HG03139 (cell line): ENCODE results near the gene ACOT12.
"Not testable (repeated sequence)": the region's sequence is repeated elsewhere in the genome, so short reads cannot be mapped to it uniquely, and the experiment has no call there.

Source experiments
- ATAC-seq: cut with Tn5 transposase; IDR thresholded peaks from one replicate; pipeline ENCODE4 v1.9.1; 2021; ENCODE audit not compliant: unreplicated experiment

The ACOT12 gene

DNA sequence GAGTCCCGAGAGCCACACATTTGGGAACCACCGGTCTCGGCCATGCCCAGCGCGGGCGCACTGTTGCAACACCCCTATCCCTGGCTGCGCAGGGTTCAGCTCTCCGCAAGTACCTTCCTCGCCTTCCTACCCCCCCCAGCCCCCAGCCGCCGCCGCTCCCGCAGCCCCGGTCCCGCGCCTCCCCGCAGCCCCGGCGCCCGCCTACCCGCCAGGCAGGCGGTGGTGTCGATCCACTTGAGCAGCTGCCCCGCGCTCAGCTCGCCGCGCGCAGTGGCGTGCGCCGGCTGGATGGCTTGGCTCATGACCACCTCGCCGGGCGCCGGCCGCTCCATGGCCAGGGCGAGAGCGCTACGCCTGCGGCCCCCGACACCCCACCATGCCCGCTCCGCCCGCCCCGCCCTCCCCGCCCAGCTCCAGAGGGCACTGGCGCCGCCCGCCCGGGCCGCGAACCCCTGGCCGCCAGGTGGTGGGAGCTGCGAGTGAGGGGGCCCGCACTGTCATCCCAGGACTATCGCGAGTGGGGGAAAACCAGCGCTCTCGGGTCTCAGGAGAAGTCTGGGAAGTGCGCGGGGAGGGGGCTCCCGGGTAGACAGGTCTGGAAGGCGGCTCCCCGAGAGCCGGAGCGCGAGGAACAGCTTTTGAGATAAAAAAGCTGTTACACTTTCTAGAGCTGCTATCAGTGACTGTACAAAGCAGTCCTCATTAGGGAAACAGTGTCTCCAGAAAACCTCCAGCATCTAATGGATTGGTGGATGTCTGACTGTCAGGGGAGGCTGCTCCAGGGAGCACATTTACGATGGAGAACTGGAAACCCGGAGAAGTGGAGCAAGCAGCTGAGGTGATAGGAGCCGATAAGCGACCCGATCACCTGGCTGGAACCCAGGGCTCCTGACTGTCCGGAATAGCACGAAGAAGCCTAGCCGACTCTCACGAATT lies at the start of gene ACOT12:
Gene ACOT12, minus strand, starts transcription at position 352 of the 936 bp plus-strand sequence. Its CDS starts 20 bp downstream, at position 332.
- ATAC-seq: no peak

DNA sequence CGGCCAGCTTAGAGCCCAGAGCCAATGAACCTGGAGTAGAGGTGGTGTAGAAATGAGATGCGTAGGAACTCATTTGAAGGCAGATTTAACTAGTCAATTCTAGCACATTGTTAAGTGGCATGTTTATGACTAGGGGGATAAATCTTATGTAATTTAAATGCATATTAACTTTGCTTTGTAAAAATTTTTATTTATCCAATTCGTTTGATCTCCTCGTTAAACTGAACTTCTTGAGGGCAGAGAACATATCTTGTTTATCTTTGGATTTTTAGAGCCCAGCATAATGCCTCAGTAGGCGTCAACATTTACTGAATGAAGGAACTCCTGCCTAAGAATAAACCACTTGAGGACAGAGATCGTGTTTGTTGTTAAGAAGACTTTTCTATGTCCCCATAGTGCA lies 41.1 kb upstream of the ACOT12 start:
- no peak for ATAC-seq

DNA sequence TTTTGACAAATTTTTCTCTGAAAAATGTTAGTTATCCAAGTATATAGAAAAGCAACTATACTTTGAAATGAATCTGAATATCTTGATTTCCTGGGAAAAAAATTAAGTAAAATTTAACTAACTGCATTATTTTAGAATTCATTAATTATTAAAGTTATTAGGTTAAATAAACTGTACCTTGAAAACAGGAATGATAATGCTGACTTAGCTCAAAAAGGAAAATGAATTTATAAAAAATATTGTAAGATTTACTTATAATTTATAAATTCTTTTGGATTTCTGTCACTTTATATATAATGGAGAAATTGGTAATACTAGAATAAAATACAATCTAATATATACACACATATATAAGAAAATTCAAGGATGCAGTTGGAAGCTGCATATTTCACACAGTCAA lies 36.1 kb upstream of the ACOT12 start:
- no peak for ATAC-seq

DNA sequence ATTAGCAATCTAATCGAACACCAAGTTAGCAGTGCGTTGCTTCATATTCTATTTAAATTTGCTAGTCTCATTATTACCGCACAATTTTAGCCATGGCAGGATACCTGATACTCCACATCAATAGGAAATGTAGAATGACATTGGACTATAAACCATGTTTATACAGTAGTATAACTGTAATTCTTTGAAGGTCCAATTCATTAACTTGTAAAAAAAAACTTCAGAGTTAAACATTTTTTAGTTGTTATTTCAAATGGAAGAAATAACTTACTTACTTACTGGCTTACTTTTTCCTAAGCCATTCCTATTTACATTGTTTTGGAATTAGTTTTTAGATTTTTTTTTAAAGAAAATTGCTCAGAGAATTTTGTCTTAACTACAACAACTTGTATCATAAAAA lies 35.4 kb upstream of the ACOT12 start:
- ATAC-seq: no peak

DNA sequence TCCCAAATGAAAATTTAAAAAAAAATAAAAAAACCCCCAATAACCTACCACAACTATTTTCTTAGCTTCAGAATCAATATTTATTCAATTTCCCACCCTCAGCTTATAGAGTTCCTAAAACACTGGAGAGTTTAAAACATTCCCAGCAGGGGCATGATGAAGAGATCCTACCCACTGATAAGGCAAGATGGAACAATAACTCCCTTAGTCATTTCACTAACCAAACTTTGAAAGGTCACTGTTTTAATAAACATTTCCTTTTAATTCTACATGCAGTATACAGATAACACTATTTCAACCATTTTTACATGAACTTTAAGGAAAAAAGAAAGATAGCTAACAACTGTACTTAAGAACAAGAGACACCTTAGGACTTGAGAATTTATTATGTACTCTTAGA lies 34.9 kb upstream of the ACOT12 start:
- no peak for ATAC-seq

DNA sequence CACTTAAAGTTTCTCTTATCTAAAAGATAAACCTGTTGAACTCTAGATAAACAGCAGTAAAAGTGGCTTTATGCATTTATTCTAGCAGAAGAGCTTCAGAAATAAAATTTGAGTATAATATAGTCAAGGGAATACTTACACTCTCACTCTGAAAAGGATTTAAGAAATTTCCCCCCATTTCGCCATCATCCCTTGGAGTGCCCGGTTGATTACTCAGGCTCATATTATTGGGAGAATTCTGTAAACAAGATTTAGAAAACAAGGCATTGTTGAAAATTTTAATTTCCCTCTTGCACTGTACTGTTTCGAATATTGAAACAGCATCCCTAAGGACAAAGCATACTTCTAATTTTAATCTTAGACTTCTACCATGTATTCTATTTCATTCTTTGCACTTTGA lies 34.5 kb upstream of the ACOT12 start:
- ATAC-seq: no peak

DNA sequence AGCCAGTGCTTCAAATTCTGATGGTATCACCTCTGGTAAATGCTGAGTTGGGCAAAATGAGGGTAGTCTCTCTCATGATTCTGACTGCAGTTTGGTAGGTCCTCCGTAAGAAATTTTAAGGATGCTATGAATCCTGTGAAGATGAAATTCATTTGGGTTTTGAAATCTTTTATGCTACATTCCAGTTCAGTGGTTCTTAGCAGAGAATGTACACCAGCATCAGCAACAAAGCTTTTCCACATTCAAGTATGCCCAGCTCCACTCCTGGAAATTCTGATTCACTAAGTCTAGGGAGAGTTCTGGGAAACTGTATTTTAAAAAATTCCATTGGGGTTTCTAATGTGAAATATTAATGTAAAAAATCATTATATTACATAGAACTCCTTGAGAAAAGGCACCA lies 33.6 kb upstream of the ACOT12 start:
- ATAC-seq: no peak

DNA sequence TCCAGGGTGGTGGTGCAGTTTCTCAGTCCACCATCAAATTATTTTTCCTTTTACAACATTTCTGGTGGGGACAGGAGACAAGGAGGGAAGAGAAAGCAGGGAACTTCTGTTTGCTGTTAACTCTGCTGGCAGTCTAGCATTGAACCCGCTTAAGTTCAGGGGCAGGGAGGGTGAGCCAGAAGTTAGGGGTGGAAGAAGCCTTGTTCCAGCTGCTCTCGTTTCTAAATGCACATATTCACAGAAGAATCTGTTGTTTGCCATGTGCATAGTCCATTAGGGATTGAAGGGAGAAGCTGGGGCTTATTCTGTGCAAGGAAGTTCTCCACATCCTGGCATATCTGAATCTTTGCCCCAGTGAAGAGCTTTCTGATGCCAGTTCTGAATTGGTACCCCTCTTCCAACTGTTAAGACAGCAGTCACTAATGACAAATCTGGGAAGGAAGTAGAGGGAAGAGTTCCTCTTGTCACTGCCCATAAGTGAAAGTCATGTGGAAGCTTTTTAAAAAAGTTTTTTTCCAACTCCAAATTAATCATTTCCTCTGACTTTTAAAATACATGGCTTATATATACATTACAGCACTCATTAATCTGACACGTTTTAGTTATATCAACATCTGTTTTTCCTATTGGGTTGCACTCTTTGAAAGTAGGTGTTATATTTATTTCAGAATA lies 32.6 kb upstream of the ACOT12 start:
- no peak for ATAC-seq

DNA sequence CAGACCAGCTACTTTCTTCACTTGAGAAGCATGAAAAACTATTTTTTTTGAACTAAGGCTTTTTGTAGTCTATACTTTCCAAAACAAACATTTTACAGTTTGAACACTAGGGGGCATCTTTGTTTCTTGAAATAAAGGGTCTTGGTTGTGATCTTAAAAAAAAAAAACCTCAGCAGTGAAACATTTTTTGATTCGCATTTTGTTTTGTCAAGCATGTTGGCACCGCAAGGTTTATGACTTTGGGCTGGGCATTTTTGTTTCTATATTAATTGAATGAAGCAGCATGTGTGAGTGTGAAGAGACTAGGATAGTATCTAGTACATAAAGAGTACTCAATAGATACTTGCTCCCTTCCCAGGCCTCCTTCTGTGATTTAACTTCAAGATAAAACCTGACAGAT lies 31.6 kb upstream of the ACOT12 start:
- no peak for ATAC-seq

DNA sequence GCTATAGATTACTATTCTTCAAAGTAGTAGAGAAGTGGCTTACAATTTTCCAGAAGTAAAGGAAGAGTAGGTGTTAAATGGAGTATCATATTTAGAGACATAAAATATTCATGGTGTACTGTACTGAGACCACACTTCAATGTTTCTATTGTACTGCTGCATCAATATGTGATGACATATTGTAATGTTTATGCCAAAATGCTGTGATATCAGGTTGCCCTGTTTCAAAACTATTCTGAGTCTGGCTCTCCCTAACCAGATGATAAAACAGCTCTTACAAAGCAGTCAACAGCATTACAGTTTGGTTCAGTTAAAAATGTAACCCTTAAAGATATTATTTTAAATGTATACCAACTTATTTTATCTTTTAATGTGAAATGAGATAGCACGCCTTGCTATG lies 30.8 kb upstream of the ACOT12 start:
- ATAC-seq: no peak

DNA sequence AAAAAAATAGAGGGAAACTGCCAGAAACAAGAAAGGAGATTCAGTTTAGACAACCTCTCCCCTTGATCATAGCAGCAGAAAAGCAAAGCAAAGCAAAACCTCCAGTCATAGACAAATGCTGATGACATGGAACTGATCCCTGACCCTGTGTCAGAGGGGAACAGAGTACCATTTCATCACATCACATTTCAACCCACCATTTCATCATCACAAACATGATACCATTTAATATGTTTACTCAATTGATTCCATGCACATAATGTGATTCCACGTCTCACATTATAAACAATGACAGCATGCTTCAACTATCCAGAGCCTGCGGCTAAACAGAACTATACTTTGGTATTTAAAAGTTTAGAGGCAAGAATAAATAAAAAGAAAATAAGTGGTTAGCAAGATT lies 28.7 kb upstream of the ACOT12 start:
- no peak for ATAC-seq

DNA sequence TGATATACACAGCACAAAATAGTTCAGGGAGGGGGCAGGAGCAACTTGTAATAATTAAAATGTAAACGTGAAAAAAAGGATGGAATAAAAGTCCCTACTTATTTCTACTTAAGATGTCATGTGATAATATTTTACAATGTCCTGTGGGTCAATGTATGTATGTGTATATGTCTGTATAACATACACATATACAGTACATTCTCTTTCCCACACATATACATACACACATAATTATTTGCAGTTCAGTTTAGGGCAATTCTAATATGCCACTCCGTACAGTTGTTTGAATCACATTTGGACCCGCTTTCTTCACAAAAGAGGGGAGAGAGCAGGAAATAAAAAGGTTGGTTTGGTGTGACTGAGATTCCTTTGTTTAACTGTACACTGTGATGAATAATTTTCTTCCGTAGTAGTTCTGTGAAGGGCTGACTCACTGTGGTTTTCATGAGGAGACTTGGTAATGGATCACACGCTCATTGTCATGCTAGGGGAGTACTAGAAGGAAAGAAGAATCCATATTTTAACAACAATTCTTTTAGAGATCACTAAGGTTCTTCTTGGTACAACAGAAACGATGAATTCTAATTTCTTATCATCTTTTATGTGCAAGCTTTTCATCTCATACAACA lies 26.2 kb upstream of the ACOT12 start:
- ATAC-seq: no peak

DNA sequence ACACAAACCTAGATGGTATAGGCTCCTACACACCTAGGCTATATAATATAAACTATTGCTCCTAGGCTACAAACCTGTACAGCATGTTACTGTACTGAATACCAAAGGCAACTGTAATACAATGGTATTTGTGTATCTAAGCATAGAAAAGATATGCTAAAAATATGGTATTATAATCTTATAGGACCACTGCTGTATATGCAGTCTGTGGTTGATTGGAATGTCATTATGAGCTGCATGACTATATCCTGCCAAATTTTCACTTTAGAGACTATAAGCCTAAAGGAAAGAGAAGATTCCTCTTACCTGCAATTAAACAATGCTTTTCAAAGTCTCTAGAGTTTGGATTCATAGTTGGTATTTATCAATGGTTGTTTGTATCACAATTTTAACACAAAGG lies 24.7 kb upstream of the ACOT12 start:
- ATAC-seq: no peak

DNA sequence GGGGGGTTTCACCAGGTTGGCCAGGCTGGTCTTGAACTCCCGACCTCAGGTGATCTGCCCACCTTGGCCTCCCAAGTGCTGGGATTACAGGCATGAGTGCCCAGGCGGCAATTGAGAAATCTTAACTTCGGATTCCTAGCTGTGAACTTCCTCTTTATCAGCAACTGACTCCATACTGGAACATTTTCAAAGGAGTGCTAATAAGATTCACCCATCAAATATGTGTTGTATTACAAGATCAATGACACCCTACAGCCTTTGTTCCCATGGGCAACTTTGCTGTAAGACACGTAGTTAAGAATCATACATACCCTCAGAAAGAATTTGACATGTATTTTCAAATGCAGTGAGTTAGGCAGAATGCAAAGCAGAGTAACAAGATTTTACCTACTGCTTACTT lies 23.1 kb upstream of the ACOT12 start:
- no peak for ATAC-seq

DNA sequence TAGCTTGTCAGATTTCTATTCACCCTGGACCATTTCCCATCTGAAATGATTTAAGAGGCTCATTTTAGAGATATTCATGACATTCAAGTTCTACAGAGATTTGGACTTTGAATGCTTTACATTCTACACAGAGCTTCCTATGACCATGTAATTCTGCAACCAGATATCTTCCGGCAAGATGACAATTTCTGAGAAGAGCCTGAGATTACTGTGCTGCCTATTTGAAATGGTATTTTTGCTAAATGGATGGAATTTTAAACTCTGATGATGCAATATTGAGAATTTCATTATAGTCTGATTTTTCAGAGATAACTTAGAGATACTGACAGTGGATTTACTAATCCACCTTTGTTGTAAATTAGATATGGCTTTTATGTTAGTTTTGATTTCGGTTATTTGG lies 16.0 kb upstream of the ACOT12 start:
- no peak for ATAC-seq

DNA sequence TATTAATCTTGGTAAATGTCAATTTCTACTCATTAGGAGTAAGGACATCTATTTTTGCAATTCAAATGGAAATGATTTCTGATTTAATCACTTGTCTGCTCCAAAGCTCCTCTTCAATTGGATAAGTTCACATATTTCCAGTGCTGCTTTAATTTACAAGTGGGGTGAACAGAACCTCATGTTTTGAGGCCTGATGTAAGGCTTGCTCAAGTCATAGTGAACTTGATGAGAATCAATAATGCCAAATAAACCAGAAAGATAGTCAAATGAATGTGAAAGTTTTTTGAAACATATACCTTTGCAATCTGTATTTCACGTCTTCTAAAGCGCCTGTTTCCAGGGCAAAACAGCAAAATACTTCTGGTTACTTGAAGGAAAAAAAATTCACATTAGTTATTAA lies 15.4 kb upstream of the ACOT12 start:
- ATAC-seq: no peak

DNA sequence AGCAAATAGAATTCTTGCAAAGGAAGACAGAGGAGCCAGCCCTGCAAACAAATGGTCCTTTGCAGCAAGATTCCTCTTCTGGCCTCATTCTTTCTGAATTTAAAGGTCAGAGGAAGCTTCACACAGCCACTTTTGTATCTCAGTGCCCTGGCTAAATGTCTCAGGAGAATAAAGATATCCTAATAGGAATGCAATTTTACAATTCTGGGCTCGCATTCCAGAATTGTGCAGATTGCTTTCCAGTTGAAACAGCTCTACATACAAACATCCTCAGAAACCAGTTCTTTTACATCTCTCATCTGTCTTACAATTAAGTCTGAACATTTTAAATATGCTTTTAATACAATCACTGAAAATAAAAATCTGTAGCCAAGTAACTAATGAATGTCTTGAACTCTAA lies 14.6 kb upstream of the ACOT12 start:
- ATAC-seq: no peak

DNA sequence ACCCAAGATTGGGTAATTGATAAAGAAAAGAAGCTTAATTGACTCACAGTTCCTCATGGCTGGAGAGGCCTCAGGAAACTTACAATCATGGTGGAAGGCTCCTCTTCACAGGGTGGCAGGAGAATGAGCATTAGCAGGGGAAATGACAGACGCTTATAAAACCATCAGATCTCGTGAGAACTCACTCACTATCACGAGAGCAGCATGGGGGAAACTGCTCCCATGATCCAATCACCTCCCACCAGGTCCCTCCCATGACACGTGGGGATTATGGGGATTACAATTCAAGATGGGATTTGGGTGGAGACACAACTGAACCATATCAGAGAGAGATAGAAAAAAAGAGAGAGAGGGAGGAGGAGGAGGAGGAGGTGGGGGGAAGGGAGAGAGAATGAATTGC lies 13.9 kb upstream of the ACOT12 start:
- ATAC-seq: not testable (repeated sequence)

DNA sequence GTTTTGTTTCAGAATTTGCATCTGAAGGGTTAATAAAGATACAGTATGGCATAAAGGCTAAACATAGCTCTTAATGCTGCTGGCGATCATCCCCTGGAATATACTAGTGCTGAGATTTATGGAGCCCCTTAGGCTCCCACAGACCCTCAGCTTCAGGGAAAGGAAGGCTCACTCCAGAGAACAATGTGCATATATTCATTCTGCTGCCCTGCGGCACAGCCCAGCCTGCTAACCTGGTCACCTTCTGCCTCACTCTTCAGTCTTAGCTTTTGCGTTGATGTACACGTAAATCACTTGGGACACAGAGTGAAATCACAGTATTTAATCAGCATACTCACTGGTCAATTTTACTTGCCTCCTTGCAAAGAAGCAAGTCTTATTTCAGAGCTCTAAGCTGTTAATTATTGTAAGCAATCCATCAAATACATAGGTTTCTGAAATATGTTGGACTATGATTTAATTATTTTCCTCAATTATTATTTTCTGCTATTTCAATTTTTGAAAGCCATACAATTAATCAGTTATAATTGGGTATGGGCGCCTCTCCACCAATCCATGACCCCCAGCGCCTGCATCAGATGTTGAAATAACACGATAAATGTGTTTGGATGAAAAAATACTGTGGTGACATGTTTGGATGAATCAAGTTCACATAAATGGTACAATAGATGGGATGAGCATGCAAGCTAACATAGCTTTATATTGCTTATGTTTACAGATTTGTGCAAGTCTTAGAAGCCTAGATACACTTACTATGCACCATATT lies 11.4 kb upstream of the ACOT12 start:
- ATAC-seq: no peak

DNA sequence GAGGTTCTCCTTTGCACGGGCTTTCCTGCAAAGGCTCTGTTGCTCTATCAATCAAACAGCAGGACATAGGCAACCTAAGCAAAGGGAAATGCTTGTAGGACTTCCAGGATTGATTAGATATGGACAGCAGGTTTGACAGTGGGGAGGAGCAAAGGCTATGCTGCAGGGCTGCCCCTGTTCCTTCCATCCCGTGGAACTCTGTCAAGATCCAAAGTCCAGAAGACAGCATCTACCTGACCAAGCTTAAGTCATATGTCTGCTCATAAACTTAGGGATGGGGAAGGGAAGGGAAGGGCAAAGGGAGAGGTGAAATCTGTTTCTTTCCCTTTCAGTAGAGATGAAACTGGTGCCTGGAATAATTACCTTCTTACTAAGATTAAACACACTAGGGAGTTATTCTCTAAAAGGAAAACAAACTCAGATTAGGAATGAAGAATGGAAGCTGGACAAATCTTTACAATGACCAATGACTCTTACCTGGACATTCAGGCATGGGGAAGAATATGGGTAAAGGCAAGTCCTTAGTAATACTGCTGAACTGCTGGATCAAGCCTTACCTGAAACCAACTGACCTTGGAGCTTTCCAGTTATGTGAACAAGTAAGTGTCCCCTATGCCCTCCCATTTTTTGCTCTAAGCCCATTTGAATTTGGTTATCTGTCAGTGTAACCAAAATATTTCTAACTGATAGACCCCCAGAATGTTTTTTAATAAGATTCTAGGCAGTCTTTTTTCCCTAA lies 8.4 kb upstream of the ACOT12 start:
- ATAC-seq: no peak

DNA sequence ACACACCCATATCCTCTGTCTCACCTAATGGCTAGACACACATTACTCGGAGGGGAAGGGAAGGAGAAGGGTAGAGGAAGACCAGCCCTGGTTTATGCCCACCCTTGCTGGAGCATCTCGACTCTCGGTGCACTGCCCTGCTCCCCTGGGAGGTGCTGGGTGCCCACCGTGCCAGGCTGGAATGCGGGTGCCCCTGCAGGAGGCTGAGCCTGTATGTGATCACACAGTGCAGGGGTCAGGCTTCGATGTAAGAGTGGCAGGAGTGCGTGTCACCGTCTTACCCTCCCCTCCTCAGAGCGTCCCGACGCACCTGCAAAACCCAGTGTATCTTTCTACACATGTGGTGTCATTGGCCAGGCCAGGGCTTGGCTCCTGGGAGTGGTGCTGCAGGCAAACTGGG lies 7.3 kb upstream of the ACOT12 start:
- ATAC-seq: no peak
